Erythroblast (primary cell): Measurements from ENCODE around the gene OCA2.

ENCODE experiments used
- GATA1 ChIP-seq: IDR thresholded peaks from 2 replicates; pipeline ENCODE4 v1.6.1; 2011; ENCODE audit warnings: low read depth, mild to moderate bottlenecking, control low read depth, low read length, moderate library complexity
- POLR2A ChIP-seq: IDR thresholded peaks from 2 replicates; pipeline ENCODE4 v1.6.1; 2011; ENCODE audit warnings: mild to moderate bottlenecking, low read length

DNA sequence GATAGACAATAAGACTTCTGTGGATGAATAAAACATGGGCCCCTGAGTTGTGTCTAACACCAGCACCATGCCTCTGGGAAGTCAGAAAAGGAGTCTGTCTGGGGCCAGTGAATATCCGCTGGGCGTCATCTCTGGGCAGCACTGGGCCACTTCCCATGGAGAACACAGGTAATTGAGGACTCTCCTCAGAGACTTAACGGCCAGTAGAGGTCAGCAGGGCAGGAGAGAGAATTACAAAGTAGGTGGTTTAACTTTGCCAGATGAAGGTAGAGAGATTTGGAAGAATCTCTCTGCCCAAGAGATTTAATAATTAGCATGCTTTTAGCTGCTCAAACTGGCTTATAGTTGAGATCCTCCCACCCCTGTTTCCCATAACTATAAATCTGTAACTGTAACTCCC is 65.7 kb downstream of the OCA2 start:
- TF ChIP-seq POLR2A (no peak), GATA1 (no peak)
